GM12878 (cell line): ENCODE data around the gene SLC6A20. TPM values are rescaled to one million over a fixed set of nuclear protein-coding genes. Genes with fewer than 3 reads are reported as not detected.

Source experiments
- ATAC-seq: fragments of 200-7000 bp; cut with Tn5 transposase; 3 replicates; pipeline ENCODE4 v1.9.1; 2020; ENCODE audit warnings: mild to moderate bottlenecking, moderate library complexity
- BruUV-seq: library from RNA; stranded (reverse); fragments of 400-500 nt; replicated peaks from 2 replicates; lab custom pipeline; 2021; lab: Mats Ljungman, UMichigan
- CTCF ChIA-PET: fragments of 300-600 bp; sonication (Branson Sonifier 250); formaldehyde crosslinking; extraction: SDS; loops from one replicate; lab custom pipeline; 2021; ENCODE audit warnings: inconsistent platforms; lab: Yijun Ruan, JAX
- POLR2A ChIA-PET: fragments of 350-600 bp; formaldehyde crosslinking; extraction: SDS; loops from one replicate; lab custom pipeline; 2021; ENCODE audit warnings: inconsistent platforms; lab: Charles Lee
- RAD21 ChIA-PET: fragments of 300-600 bp; sonication (Branson Sonifier 250); formaldehyde crosslinking; loops from one replicate; lab custom pipeline; 2023; ENCODE audit warnings: antibody characterized with exemption; ENCODE audit not compliant: unreplicated experiment; lab: Charles Lee
- SMC1A ChIA-PET: fragments of 300-600 bp; sonication (Branson Sonifier 250); formaldehyde crosslinking; loops from one replicate; lab custom pipeline; 2023; ENCODE audit not compliant: unreplicated experiment, uncharacterized antibody; lab: Charles Lee
- DNase-seq: peaks from one replicate; pipeline ENCODE4 v3.0.0-alpha.2; 2011; ENCODE audit warnings: low read depth, low spot score
- FAIRE-seq: peaks from 3 replicates; lab custom pipeline; 2011; peaks lifted over from hg19 to GRCh38; lab: Jason Lieb, UNC
- H2AFZ ChIP-seq: 2 replicates; pipeline ENCODE4 v1.6.0; 2011; ENCODE audit warnings: low read depth, low read length, control low read depth; ENCODE audit not compliant: control insufficient read depth
- H3K27ac ChIP-seq: 2 replicates; pipeline ENCODE4 v1.5.1; 2011; ENCODE audit warnings: control low read depth; ENCODE audit not compliant: control insufficient read depth, insufficient read depth
- H3K27me3 ChIP-seq, 2 experiments: replicated peaks in 1 of 2; 2 replicates each; pipeline versions ENCODE4 v1.6.0 to v1.6.1; 2011; ENCODE audit warnings: low read length in 1 of 2; ENCODE audit not compliant: control insufficient read depth in 2 of 2, insufficient read depth in 2 of 2
- H3K36me3 ChIP-seq, 2 experiments: 2 replicates each; pipeline ENCODE4 v1.5.1; 2011; ENCODE audit warnings: low read length in 1 of 2; ENCODE audit not compliant: control insufficient read depth in 2 of 2, insufficient read depth in 2 of 2
- H3K4me1 ChIP-seq: 2 replicates; pipeline ENCODE4 v1.6.1; 2011; ENCODE audit warnings: mild to moderate bottlenecking, low read length, moderate library complexity, mixed read lengths; ENCODE audit not compliant: control insufficient read depth, insufficient read depth
- H3K4me2 ChIP-seq: 2 replicates; pipeline ENCODE4 v1.6.0; 2011; ENCODE audit warnings: control low read depth; ENCODE audit not compliant: control insufficient read depth, insufficient read depth
- H3K4me3 ChIP-seq: fragments of 200-600 bp; sonication (generic); 2 replicates; pipeline ENCODE4 v1.5.1; 2016
- H3K79me2 ChIP-seq: 2 replicates; pipeline ENCODE4 v1.6.0; 2011; ENCODE audit warnings: low read length; ENCODE audit not compliant: control insufficient read depth, insufficient read depth
- H3K9ac ChIP-seq: 2 replicates; pipeline ENCODE4 v1.8.0; 2011; ENCODE audit warnings: low read length, control low read depth, mixed read lengths; ENCODE audit not compliant: control insufficient read depth, insufficient read depth
- H3K9me3 ChIP-seq: replicated peaks from 3 replicates; pipeline ENCODE4 v1.5.1; 2011; ENCODE audit warnings: mild to moderate bottlenecking, low read length; ENCODE audit not compliant: control insufficient read depth, insufficient read depth
- H4K20me1 ChIP-seq: 2 replicates; pipeline ENCODE4 v1.6.0; 2011; ENCODE audit not compliant: control insufficient read depth, insufficient read depth
- ATF7 ChIP-seq: fragments of 450-650 bp; IDR thresholded peaks from 2 replicates; pipeline ENCODE4 v1.6.1; 2016; ENCODE audit warnings: low read depth, mild to moderate bottlenecking
- HDAC6 ChIP-seq: fragments of 200-600 bp; sonication (generic); IDR thresholded peaks from one replicate; pipeline ENCODE4 v1.8.0; 2017; ENCODE audit warnings: antibody characterized with exemption; ENCODE audit not compliant: unreplicated experiment
- IRF3 ChIP-seq: fragments of 450-650 bp; IDR thresholded peaks from 2 replicates; pipeline ENCODE4 v1.6.1; 2014; ENCODE audit warnings: mild to moderate bottlenecking
- MEF2A ChIP-seq: IDR thresholded peaks from 2 replicates; pipeline ENCODE4 v1.6.1; 2011; ENCODE audit warnings: low read depth, mild to moderate bottlenecking, low read length, moderate library complexity; ENCODE audit not compliant: insufficient read depth
- MYB ChIP-seq: fragments of 150-350 bp; IDR thresholded peaks from 2 replicates; pipeline ENCODE4 v1.6.1; 2014; ENCODE audit warnings: mild to moderate bottlenecking, low read depth, low read length, borderline replicate concordance
- NBN ChIP-seq: fragments of 450-650 bp; IDR thresholded peaks from 2 replicates; pipeline ENCODE4 v1.6.1; 2016
- NR2C2 ChIP-seq: IDR thresholded peaks from 2 replicates; pipeline ENCODE4 v1.6.1; 2011; ENCODE audit warnings: borderline replicate concordance, low read depth; ENCODE audit not compliant: control insufficient read depth, insufficient read length
- RCOR1 ChIP-seq: conservative IDR thresholded peaks from 2 replicates; pipeline ENCODE4 v1.6.1; 2012; ENCODE audit warnings: low read depth, low read length, improper control_type of control experiment
- SP1 ChIP-seq: IDR thresholded peaks from one replicate; pipeline ENCODE4 v1.6.1; 2011; ENCODE audit warnings: low read depth, low read length
- SRF ChIP-seq, 2 experiments: IDR thresholded peaks; 2 replicates each; pipeline ENCODE4 v1.6.1; 2011; ENCODE audit warnings: low read depth in 2 of 2, low read length in 2 of 2, mild to moderate bottlenecking in 1 of 2, moderate library complexity in 1 of 2
- WRNIP1 ChIP-seq: IDR thresholded peaks from 2 replicates; pipeline ENCODE4 v1.6.1; 2011; ENCODE audit warnings: low read depth, low read length, improper control_type of control experiment, borderline replicate concordance
- WGBS: methylation state at CpG from one replicate; pipeline ENCODE4 v1.1.6; 2016; ENCODE audit warnings: low lambda C conversion rate; ENCODE audit not compliant: insufficient replicate concordance, insufficient coverage; ENCODE audit errors: missing lambda C conversion rate; 5-methylcytosine and 5-hydroxymethylcytosine counted together
- in situ Hi-C: fragments of 300-500 bp; cut with MboI; formaldehyde crosslinking; loops from 9 replicates; pipeline ENCODE4 v1.14.3; 2018; ENCODE audit warnings: mixed read lengths
- intact Hi-C: fragments of 100-400 bp; cut with micrococcal nuclease; formaldehyde crosslinking; loops from one replicate; pipeline ENCODE4 v1.14.2; 2022; ENCODE audit not compliant: unreplicated experiment
- polyA plus RNA-seq, 11 experiments: library from polyadenylated mRNA; depleted of rRNA in 4 of 11; unstranded in 6 of 11; stranded (reverse) in 5 of 11; fragments of >200 nt; fragmentation: Nextera tagmentation in 4 of 11; fragmentation: Illumina TruSeq in 1 of 11; extraction: Ambion mirVana in 4 of 11; extraction: Trizol in 1 of 11; gene quantifications; 1 replicate in 1 of 11; 2 replicates in 10 of 11; pipeline versions ENCODE4 v1.2.1 to v1.2.3, GENCODE V29; 2011 to 2016; ENCODE audit warnings: inconsistent platforms in 2 of 11, missing spikeins in 2 of 11, low read depth in 1 of 11
- total RNA-seq, 4 experiments: library from RNA; depleted of rRNA in 3 of 4; stranded (reverse); fragments of >200 nt in 3 of 4; fragmentation: Illumina TruSeq in 1 of 4; extraction: Trizol in 1 of 4; gene quantifications; 2 replicates each; pipeline versions ENCODE4 v1.2.1 to v1.2.3, GENCODE V29; 2013 to 2021

The SLC6A20 gene
- total and polyA plus RNA-seq, 10 of the 15 experiments (the other 5 are each of a cell fraction or from before 2014, with no cell fraction given), result 0.31 to 4.1 (median 1.1) TPM

DNA sequence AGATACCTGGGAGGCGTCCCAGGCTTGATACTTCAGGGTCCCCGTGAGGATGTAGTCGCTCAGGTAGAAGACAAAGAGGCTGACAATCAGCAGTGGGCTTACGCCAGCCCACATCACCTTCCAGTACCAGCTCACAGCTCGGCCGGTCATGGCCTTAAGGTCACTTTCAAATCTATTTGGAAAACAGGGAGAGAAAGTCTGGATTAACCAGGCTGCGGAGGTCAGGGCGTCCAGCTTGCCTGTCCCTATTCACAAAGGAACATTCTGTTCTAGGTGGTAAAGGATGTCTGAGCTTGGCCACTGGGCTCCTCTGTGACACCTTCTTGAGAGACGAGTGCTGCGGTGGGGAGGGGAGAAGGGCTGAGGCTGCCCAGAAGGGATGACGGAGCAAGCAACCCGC lies 36.5 kb downstream of the SLC6A20 start:
- POLR2A ChIA-PET, result no interaction called here
- intact Hi-C loops, result loop anchor here (2.0 kb wide), 1 partner anchor 73 kb away; no protein-coding TSS in a partner anchor
- no peak for DNase-seq
- H3K27ac ChIP-seq, result no peak overlapping the region
- no peak overlapping the region for H3K9ac ChIP-seq
- H3K36me3 ChIP-seq, result no peaks in the 10 kb centered on the region; a peak in 1 of 4 replicates
- no peaks in the 10 kb centered on the region for H3K4me1 ChIP-seq
- no TSS peak for BruUV-seq
- TF ChIP-seq SP1 (no peak), HDAC6 (no peak), NR2C2 (no peak), MEF2A (no peak), RCOR1 (no peak), SRF (IDR thresholded peaks at IDR 0.05; ENCODE audit: low read depth in 2 of 2, low read length in 2 of 2) (no peak), ATF7 (no peak), NBN (no peak), IRF3 (no peak), MYB (no peak), WRNIP1 (no peak)
- TF ChIP-seq, all 136 proteins: peak for 0
- Histone ChIP-seq H4K20me1 (no peaks in the 10 kb centered on the region), H3K4me3 (no peak overlapping the region), H3K4me2 (no peak overlapping the region), H3K9me3 (no peaks in the 10 kb centered on the region), H2AFZ (no peak overlapping the region), H3K79me2 (no peaks in the 10 kb centered on the region), H3K27me3 (0 out of 4 replicates have a peak, but pooled peaks cover 0 to 2% of the 10 kb centered on the region in 2 experiments)
- ChIA-PET CTCF (interaction anchor here (1.1 to 7.5 kb wide), 18 partner anchors 9 to 323 kb away, joined by 3 to 189 read pairs (median 4); no protein-coding TSS in a partner anchor), RAD21 (interaction anchor here (0.6 to 6.2 kb wide), 7 partner anchors 124 to 613 kb away, joined by 3 to 89 read pairs (median 4); no protein-coding TSS in a partner anchor), SMC1A (interaction anchor here (0.7 to 6.1 kb wide), 8 partner anchors 122 to 718 kb away, joined by 3 to 86 read pairs (median 4); no protein-coding TSS in a partner anchor)
- ATAC-seq, result no peak
- in situ Hi-C loops, result loop anchor here (5.0 to 10.0 kb wide), 4 partner anchors 167 to 615 kb away; partner anchors contain the start of gene CCR5
- 77% methylated on average over 12 of the region's 12 CpGs for WGBS
- no peak for FAIRE-seq
